NCI-H2081 (cell line): ENCODE results near the gene KCTD3.

Experiments used
- DNase-seq, 2 experiments: peaks; one replicate each; lab custom pipeline; 2025; lab: John Stamatoyannopoulos, UW

Gene KCTD3

DNA sequence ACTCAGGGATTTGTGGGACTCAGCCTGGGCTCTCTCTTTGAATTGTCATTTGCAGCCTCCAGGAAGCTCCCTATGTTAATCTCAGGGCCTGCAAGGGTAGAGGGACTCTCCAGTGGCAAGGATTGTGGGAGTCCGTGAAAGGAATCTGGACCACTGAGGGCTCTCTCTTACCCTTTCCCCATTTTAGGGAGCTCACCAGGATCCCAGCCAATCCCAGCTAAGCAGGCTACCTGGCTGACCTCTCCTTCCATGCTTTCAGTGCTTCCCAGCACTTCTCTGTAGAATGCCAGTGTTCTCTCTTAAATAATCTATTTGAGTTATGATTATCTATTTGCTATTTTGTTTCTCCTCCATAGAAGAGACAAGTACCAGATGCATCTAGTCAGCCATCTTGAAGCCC lies 9.6 kb upstream of the KCTD3 start:
- no peak for DNase-seq

DNA sequence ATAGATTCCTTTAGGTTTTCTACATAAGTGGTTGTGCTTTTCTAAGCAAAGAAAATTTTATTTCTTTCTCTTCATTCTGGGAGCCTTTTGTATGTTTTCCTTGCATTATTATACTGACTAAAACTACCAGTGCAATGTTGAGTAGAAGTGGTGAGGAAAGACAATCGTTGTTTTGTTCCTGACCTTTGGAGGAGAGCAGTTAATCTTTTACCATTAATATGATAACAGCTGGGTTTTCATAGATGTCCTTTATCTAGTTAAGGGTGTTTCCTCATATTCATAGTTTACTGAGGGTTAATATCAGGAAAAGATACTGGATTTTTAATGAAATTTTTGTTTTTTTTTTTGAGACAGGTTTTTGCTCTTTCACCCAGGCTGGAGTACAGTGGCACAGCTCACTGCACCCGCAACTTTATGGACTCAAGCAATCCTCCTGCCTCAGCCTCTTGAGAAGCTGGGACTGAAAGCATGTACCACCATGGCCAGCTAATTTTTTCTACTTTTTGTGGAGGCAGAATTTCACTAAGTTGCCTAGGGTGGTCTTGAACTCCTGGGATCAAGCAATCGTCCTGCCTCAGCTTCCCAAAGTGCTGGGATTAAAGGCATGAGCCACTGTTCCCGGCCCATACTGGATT lies 9.0 kb upstream of the KCTD3 start:
- no peak for DNase-seq

DNA sequence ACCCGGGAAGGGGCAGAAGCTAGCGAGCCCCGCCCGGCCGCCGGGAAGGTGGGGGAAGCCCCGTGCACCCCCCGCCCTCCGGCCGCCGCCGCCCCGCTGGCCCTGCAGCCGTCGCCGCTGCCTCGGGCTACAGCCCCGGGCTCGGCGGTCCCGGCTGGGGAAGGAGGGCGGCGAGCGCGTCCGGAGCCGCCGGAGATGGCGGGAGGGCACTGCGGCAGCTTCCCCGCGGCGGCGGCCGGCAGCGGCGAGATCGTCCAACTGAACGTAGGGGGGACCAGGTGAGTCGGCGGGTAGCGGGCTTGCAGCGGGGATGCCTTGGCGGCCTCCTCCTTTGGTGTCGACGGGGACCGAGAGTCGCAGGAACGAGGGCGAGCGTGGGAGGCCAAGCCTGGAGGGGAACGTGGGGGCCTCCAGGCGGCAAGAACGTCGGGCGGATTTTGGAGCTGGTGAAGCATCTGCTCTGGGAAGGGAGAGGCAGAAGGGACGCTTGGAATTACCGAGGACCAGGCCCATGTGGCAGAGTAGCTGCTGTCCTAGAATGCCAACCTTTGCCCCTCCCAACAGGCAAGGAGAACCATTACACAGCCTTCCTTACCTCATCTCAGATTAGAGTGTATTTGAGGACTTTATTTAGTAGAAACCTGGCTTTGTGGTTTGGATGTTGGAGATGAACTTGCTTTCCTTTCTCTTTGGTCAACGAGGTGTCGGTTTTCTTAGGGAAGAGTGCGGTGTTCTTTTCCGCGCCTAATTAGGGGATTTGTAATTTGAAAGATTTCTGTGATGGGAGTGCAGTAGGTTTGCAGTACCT lies 591 bp downstream of the KCTD3 start:
- peak; percentile 77 to 80 for DNase-seq

DNA sequence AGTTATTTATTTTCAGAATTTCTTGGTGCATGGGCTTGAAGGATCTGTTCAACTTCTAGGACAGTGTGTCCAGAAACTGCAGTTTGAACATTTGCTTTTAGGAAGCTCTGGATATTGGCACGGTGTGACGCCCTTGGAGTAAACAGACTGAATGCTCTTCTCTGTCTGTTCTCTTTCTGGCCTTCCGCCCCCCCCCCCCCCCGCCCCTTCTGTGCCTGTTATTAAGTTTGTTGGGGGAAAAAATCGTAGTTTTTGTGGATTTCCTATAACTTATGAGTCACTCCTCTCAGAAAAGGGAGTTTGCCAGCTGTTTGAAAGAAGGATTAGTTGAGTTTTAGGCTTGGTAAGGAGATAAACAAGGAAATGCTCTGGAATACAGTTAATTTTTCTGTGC lies 1.2 kb downstream of the KCTD3 start:
- DNase-seq: peak in 1 of 2 experiments; percentile 49

DNA sequence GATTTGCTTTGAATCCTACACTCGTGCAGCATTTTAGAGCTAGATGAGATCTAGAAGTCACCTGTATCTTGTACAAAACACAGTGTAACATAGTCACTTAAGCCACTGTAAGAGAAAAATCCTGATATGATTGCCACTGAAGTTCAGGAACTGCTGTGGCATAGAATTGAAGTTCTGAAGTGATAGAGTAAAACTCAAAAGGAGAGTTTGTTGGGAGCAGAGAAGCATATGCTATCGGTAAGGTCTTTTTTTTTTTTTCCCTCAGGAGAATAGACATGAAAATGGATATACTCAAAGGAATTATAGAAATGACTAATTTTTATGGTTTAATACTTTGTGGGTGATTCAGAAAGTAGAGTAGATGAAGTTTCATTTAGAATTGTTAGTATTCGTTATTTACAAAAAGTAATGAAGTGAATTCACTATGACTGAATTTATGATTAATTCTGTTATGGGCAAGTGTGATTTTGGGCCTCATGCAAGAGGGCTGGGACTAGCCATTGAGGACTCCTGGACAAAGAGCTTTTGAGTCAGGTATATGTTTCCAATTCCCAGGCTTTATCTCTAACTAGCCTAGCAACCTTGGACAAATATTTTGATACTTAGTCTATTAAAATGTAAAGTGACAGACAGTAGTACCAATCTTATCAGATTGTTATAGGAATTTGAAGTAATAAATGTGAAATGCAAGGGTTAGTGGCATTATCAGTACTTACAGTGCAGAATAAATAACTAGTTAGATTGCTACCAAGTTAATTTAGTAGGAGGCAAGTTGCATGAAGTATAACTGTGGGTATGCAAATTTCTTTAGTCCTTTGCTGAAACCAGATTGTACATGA lies 3.1 kb downstream of the KCTD3 start:
- DNase-seq: peak in 1 of 2 experiments; percentile 17

DNA sequence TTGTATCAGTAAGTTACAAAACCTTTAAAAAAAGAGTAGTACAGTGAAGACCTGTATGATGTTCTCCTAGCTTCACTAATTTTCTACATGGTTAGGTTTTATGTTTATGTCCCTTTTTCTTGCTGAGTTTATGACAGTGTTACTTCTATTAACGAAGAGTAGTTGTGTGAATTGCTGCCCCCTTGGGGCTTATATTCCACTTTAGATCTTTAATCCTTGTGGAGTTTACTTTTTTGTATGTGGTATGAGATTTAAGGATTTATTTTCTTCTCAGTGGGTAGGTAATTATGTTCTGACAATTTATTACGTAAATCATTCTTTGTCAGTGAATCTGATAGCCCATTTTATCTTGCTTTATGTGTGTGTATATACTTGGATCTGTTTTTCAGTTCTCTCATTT lies 14.8 kb downstream of the KCTD3 start:
- DNase-seq: no peak

DNA sequence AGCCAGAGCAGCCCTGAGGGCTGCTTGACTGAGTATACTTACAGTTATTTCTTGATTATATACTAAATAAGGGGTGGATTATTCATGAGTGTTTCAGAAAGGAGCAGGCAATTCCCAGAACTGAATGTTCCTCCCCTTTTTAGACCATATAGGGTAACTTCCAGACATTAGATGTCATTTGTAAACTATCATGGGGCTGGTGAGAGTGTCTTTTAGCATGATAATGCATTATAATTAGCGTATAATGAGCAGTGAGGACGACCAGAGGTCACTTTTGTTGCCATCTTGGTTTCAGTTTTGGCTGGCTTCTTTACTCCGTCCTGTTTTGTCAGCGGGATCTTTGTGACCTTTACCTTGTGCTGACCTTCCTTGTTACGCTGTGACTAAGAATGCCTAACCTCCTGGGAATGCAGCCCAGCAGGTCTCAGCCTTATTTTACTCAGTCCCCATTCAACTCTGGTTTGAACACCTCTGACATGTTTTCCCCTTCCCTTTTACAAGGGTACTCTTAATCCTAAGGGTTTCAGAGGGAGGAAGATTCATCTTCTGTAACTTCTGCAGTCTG lies 16.2 kb downstream of the KCTD3 start:
- DNase-seq: no peak

DNA sequence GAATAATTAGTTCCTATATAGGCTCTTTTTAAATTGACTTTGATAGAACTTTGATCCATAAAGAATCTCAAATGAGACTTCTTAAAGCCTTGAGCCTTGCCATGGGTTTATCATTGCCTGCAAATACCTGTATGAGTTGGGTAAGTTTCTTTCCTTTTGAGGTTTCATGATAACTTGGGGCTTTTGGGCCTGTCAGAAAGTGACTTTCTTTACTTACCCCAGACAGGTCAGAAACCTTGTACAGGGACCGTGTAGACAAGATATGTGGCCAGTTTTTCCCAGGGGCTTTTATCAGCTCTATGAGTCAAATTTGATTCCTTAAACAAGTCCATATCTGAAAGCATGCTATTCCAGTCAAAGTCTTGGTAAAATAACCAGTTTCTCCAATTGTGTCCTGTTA lies 17.3 kb downstream of the KCTD3 start:
- no peak for DNase-seq

DNA sequence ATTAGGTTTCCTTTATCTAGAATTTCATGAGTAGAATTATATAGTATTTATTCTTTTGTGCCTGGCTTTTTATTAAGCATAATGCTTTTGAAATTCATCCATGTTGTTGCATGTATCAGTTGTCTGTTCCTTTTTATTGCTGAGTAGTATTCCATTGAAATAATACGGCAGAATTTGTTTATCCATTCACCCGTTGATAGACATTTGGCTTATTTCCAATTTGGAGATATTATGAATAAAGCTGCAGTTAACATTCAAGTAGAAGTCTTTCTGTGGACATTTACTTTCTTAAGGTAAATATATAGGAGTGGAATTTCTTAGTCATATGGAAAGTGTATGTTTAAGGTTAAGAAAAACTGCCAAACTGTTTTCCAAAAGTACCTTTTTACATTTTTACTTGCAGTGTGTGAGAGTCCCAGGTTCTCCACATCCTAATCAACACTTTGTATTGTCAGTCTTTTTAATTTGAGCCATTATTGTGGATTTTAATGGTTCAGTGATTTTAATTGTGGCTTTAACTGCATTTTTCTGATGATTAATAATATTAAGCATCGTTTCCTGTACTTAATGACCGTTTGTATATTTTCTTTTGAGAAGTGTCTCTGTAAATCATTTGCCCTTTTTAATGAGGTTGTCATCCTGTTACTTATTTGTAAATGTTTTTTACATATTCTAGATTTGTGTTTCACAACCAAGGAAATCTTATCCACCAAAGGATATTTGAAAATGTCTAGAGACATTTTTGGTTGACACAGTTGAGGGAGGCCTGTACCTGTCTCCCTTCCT lies 22.7 kb downstream of the KCTD3 start:
- DNase-seq: no peak

DNA sequence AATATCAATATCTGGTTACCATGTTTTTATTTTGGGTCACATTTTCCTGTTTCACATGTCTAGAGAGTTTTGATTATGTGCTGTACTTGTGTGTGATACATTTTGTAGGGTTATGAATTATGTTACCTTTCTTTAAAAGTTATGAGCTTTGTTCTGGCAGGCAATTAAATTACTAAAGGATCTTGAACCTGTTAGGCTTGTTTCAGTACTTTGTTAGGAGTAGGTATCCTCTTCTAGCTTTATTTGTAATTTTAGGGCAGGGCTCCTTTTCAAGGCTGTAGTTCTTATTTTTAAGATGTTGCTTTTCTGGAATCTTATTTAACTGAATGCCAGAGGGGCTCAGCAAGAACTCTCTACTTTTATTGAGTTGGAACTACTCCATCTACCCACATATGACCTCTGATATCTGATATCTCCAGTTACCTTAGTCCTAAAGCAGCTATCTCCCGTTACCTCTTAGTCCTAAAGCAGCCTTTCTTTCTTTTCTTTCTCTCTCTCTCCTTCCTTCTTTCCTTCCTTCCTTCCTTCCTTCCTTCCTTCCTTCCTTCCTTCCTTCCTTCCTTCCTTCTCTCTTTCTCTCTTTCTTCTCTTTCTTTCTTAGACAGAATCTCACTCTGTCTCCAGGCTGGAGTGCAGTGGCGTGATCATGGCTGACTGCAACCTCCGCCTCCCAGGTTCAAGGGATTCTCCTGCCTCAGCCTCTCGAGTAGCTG lies 23.8 kb downstream of the KCTD3 start:
- no peak for DNase-seq

DNA sequence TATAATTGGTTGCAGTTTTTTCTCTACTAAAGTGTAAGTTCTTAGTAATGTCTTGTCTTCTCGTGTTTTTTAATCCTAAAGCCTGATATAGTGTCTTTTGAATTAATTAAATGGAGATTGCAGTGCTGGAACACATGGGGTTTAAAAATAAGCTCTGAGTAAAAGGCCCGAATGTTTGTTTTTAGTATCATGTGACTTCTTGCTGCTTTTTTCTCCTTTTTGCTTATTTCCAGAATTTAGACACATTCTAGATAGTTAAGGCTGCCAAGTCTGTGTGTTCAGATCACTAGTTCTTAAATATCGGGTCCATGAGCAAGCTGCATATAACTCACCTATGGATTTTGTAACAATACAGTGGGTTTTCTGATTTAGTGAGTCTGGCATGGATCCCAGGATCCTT lies 27.5 kb downstream of the KCTD3 start:
- DNase-seq: peak; percentile 59 to 79

DNA sequence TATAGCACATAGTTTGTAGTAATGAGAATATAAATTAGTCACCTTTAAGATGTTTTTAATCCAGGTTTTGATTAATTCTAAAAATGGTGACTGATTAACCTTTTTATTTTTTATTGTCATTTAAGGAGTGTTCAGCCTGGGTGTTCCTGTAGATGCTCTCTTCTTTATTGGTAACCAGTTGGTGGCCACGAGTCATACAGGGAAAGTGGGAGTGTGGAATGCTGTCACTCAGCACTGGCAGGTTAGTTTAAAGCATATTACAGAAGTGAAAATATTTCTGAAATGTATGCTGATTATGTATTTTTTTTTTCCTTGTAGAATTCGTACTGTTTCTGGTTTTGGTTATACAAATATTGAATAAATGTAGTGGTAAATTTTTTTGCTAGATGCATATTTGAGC lies 28.1 kb downstream of the KCTD3 start:
- DNase-seq: no peak

DNA sequence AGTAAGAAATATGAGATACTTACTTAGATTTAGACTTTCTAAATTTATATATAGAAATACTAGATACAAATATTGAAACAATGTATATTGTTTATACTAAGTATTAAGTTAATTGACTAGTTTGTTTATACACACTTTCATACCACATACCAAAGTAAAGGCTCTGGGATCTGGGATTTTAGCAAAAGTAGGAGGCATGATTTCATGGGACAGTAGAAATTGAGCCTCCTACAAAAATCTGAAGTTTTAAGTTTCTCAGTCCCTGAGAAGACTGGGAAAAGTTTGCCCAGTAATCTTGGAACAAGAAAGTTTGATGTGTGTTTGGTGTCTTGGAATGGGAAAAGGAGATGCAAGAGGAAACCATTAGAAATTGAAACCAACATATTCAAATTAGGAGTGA lies 30.9 kb downstream of the KCTD3 start:
- DNase-seq: no peak

DNA sequence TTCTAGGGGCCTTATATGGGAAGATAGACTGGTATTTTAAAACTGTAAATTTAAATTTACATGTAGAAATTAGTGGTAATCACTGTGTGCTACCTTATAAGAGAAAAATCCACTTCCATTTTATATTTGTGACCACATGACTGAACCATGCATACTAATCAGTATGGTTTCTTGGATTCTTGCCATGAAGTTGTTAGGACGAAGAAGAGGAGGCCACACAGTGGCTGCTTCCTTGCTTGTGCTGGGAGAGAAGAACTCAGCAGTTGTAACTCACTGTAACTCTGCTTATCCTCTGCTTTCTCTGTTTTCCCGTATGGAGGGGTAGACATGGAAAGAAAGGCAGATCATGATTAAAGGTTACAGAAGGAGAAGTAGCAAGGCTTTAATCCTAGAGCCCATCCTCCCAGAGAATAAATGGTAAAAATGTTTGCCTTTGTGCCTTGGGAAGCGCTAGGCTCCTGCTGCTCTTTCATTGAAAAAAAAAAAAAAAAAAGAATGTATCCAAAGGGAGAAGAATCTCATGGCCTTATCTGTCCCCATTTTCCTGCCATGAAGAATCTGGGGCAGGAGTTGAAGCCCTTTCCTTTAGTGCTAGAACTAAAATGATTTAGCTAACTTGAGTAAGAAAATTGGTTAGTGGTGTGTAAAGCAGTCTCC lies 32.4 kb downstream of the KCTD3 start:
- DNase-seq: peak; percentile 8 to 30

DNA sequence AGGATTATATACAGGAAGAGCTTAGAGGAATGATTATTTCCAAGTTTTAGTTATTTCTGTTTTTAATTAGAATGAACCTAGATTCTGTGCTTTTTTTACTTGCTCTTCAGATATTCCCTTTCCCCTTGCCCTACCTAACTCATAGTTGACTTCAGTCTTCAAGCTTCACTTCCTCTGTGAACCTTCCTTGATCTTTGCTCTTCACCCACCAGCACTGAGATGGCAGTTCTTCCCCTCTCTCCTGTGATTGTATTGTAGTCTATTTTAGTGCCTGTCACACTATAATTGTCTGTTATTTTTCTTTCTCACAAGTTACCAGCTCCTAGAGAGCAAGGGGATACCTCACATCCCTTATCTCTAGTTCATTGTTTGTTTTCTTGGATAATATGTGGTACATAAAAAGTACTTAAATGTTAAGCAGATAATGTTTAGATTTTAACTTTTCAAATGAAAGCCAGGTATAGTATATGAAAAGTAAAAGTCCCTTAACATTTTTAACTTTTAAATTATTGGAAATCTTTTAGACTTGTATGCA lies 33.2 kb downstream of the KCTD3 start:
- DNase-seq: no peak

DNA sequence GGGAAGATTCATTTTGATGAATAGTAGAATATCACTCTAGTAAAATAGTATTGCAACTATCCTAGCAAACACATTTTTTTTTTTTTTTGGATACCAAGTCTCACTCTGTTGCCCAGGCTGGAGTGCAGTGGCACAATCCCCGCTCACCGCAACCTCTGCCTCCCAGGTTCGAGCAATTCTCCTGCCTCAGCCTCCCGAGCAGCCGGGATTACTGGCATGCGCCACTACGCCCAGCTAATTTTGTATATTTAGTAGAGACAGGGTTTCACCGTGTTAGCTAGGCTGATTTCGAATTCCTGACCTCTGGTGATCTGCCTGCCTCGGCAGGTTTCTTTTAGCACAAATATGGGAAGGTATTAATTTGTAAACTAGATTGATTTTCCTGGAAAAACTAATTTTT lies 33.8 kb downstream of the KCTD3 start:
- DNase-seq: no peak

DNA sequence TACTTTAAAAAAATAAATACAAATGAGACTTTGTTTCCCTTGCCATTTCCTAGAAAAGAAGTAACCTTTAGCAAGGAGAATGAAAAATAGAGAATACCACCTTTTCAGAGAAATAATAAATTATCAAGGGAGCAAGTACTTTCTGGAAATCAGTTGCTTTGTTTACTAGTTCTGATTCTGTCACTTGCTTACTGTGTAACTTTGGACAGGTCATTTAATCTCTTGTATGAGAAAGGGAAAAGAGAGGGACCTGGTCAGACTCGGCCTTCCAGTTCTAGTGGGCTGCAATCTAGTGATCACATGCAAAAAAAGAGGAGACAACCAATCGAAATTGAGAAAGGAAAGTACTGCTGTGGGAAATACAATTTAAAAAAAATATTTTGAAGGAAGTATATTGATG lies 34.2 kb downstream of the KCTD3 start:
- DNase-seq: no peak

DNA sequence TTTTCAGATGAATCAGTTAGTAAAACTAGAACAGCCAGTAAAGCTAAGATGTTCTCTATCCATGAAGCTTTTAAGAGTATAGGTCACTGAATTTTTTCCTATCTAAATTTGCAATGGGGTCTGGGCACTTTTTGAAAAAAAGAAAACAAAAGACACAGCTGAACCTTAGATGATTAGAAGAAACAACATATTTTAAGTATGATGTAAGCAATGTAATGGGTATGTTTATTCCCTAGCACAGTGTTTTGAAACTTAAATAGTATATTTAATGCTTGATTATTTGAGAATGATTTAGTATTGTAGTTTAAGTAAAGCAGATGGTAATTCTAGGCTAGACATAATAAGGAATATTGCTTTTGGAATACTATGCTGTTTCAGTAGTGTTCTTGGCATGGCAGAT lies 36.2 kb downstream of the KCTD3 start:
- DNase-seq: no peak

DNA sequence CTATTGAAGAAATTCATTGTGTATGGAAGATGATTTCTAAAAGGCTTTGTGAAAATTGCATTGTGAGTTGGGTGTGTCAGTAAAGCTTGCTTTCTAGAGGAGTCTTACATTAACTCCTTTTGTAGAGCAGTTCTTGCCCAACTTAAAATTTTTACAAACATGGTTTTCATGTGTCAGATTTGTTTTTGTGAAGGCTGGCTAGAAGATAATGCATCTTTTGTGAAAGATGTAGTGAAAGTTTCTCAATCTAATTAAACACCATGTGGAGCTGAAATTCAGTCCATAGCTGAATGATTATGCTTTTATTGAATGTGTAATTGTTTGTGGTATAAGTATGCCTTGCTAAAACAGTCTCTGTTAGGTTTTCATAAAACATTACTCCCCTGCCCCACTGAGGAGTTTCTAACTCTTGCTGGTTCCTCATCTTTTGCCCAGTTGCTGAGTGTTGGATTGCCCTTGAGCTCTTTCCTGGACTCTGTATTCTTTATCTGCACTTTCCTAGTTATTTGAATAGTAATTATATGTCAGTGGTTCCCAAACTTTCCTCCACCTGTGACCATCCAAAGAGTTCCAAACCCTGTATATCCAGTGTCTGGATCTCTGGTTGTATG lies 38.0 kb downstream of the KCTD3 start:
- DNase-seq: no peak

DNA sequence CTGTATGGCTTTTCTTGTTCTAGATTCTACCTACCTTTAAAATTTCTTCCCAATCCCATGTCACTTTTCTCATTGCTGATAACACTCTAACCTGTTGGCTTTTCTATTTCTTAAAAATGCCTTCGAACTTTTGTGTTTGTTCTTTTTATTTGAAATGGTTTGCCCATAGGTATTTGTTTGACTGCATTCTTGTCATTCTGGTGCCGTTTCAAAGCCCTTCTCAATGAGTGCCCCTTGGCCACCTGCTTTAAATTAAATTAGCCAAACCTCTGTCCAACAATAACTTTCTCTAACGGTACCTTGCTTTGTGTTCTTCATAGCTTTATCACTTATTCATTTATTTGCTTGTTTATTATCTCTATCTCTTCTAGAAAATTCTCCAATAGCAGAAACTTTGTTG lies 38.9 kb downstream of the KCTD3 start:
- no peak for DNase-seq
